Type B pancreatic cell (in vitro differentiated cells): ENCODE data around the gene KRT84. TPM values are rescaled to one million over a fixed set of nuclear protein-coding genes. Genes with fewer than 3 reads are reported as not detected.

ENCODE experiments used
- DNase-seq: peaks from one replicate; pipeline ENCODE4 v3.0.0; 2021; ENCODE audit warnings: mixed read lengths; ENCODE audit not compliant: unreplicated experiment; ENCODE audit errors: extremely low spot score
- H3K27ac Mint-ChIP-seq: 2 replicates; pipeline ENCODE4 v1.8.0; 2021; ENCODE audit warnings: mild to moderate bottlenecking, mixed read lengths
- H3K27me3 Mint-ChIP-seq: 2 replicates; pipeline ENCODE4 v1.8.0; 2021; ENCODE audit warnings: mixed read lengths
- H3K36me3 Mint-ChIP-seq: 2 replicates; pipeline ENCODE4 v1.8.0; 2021; ENCODE audit warnings: mixed read lengths
- H3K4me1 Mint-ChIP-seq: one replicate; pipeline ENCODE4 v1.8.0; 2021; ENCODE audit warnings: mixed read lengths; ENCODE audit not compliant: unreplicated experiment
- H3K4me3 Mint-ChIP-seq: 2 replicates; pipeline ENCODE4 v1.8.0; 2021; ENCODE audit warnings: mild to moderate bottlenecking, mixed read lengths
- H3K9me3 Mint-ChIP-seq: 2 replicates; pipeline ENCODE4 v1.8.0; 2021; ENCODE audit warnings: mixed read lengths
- CTCF ChIP-seq: fragments of 200-600 bp; sonication (generic); conservative IDR thresholded peaks from 2 replicates; pipeline ENCODE4 v1.5.0; 2021; ENCODE audit warnings: antibody characterized with exemption, mild to moderate bottlenecking
- long read RNA-seq: library from polyadenylated mRNA; unstranded; transcript quantifications from one replicate; pipeline ENCODE4 v2.0.0, GENCODE V29; 2020
- total RNA-seq: library from RNA; stranded (reverse); gene quantifications from 2 replicates; pipeline ENCODE4 v1.2.1, GENCODE V29; 2021; ENCODE audit warnings: low replicate concordance

Gene KRT84
- total RNA-seq = not detected in 2 replicates
- long read RNA-seq = 0 reads

DNA sequence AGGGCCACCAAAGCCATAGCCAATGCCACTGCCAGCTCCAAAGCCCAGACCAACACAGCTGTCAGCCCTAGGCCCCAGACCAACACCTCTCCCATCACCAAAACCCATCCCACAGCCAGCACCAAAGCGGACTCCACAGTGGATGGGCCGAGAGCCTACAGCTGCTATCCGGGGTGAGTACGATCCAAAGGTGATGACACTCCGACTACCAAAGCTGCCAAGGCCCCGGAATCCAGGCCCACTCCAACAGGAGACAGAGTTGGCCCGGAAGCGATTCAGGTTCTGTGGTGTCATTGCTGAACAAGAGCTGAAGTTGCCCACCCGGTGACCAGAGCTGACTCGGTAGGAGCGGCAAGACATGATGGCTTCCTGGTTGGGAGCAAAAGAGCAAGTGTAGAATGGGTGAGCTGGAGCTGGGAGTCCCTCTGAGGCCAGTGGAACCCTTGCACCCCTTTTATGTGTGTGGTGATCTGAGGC is at the start of gene KRT84:
KRT84 (minus strand) TSS at position 427 of the 477 bp plus-strand sequence; CDS start at position 360, 67 bp downstream.
- no peaks in the 10 kb centered on the region for H3K9me3 Mint-ChIP-seq
- DNase-seq = no peak
- no peak within 1 kb of the TSS for H3K4me3 Mint-ChIP-seq
- H3K4me1 Mint-ChIP-seq = peaks cover 4% of the 10 kb centered on the region
- TF ChIP-seq CTCF = no peak
- no peaks in the 10 kb centered on the region for H3K36me3 Mint-ChIP-seq
- H3K27ac Mint-ChIP-seq = no peak within 1 kb of the TSS
- H3K27me3 Mint-ChIP-seq = peaks cover 11% of the 10 kb centered on the region

DNA sequence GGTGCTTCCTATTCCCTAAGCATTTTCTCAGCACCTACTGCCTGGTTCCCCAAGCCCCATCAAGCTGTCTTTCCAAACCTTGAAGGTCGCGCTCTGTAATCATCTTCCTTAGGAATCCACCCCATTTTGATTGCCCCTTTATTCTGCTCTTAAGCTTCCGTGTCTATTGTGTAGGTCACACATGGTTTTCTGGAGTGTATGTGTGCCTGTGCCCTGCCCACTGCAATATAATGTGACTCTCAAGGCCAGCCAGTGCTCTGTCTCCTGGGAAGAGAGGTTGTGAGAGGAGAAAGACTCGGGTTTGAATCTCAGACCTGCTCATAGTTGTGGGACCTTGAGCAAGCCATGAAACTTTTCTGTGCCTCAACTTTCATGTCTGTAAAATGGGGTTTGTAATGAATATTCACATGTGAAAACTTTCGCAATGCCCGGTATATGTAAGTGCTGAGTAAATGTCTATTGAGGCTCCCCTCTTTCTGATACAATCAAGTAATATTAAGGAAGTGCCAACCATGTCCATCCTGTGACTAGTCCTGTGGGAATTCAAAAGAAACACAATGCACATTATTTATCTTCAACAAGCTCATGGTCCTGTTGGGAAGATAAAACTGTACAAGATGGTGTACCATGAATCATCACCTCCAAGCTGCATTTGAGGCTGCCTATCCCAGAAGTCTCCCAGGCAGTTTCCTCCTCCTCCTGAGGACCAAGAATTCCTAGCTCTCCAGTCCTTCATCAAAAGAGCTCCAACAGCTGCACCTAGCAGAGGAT is 49.5 kb upstream of the KRT84 start:
- DNase-seq = peak; percentile 10
- no peak for TF ChIP-seq CTCF
- Mint-ChIP-seq H3K9me3 (no peaks in the 10 kb centered on the region), H3K4me1 (no peaks in the 10 kb centered on the region), H3K36me3 (no peaks in the 10 kb centered on the region), H3K27ac (no peak overlapping the region), H3K27me3 (peaks cover 46% of the 10 kb centered on the region), H3K4me3 (no peak overlapping the region)

DNA sequence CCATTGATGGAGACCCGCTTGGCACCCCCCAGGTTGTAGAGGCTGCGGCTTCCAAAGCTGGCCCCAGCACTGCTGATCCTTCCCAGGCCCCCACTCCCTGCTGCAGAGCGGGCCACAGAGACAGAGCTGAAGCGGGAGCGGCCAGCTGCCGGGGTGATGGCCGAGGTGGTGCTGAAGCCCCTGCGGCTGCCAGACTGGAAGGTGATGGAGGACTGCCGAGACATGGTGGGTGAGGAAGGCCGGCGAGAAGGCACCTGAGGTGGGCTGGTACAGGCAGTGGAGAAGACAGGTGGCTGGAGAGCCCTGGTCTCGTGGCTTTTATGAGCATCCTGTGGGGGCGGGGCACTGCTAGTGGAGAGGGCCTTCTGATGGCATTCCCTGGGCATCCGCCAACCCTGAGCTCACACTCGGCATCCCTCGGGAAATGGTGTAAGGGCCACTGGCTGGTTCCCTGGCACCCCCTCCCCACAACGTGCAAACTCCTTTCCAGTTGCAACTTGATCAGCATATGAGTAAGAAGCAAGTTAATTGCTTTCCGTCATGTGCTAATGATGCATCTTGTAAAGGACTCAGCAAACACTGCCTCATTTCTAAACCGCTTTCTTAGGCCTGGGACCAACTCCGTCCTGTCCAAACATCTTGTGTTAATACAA is 48.8 kb upstream of the KRT84 start, which contains the start of gene KRT75:
KRT75 (minus strand) TSS at position 291 of the 653 bp plus-strand sequence; CDS start at position 224, 67 bp downstream.
- DNase-seq = peak; percentile 45
- peaks cover 50% of the 10 kb centered on the region for H3K27me3 Mint-ChIP-seq

GRCh38 chr12:52433501-52434080 is 48.1 kb upstream of the KRT84 start:
- Mint-ChIP-seq H3K9me3 (no peaks in the 10 kb centered on the region), H3K36me3 (no peaks in the 10 kb centered on the region), H3K4me3 (no peak overlapping the region), H3K4me1 (no peaks in the 10 kb centered on the region), H3K27ac (no peak overlapping the region), H3K27me3 (peaks cover 55% of the 10 kb centered on the region)
- no peak for DNase-seq
- TF ChIP-seq CTCF = no peak

More for the DNA sequence above, 48.8 kb upstream of the KRT84 start, which contains the start of gene KRT75:
- TF ChIP-seq CTCF = no peak
- Mint-ChIP-seq H3K36me3 (no peaks in the 10 kb centered on the region), H3K9me3 (no peaks in the 10 kb centered on the region), H3K4me1 (no peaks in the 10 kb centered on the region), H3K4me3 (no peak within 1 kb of the TSS), H3K27ac (no peak within 1 kb of the TSS)

- H3K4me3 Mint-ChIP-seq = no peak overlapping the region
- DNase-seq = no peak
- H3K4me1 Mint-ChIP-seq = no peaks in the 10 kb centered on the region
- no peaks in the 10 kb centered on the region for H3K9me3 Mint-ChIP-seq
- no peak overlapping the region for H3K27ac Mint-ChIP-seq
- TF ChIP-seq CTCF = no peak
- H3K36me3 Mint-ChIP-seq = no peaks in the 10 kb centered on the region
- H3K27me3 Mint-ChIP-seq = peaks cover 58% of the 10 kb centered on the region
Measured at GRCh38 chr12:52432559-52433207, 47.2 kb upstream of the KRT84 start.
